Upper lobe of left lung (tissue), 6 donors: ENCODE measurements around the gene ARAP3. TPM values are rescaled to one million over a fixed set of nuclear protein-coding genes. Genes with fewer than 3 reads are reported as not detected.

Experiments
- ATAC-seq, 2 donors: fragments of 200-7000 bp; cut with Tn5 transposase; one replicate each; pipeline ENCODE4 v1.9.1; 2022; ENCODE audit warnings: mild to moderate bottlenecking in 2 of 2, moderate library complexity in 2 of 2; ENCODE audit not compliant: low FRiP score in 2 of 2
- DNase-seq, 2 donors: peaks; one replicate each; pipeline ENCODE4 v3.0.0-alpha.2; 2019 to 2020
- H3K27ac ChIP-seq, 4 donors: fragments of 200-600 bp; sonication (generic); one replicate each; pipeline ENCODE4 v1.5.1; 2016 to 2019
- H3K27me3 ChIP-seq, 4 donors: fragments of 200-600 bp; sonication (generic); one replicate each; pipeline ENCODE4 v1.5.1; 2017 to 2019
- H3K36me3 ChIP-seq, 4 donors: fragments of 200-600 bp; sonication (generic); one replicate each; pipeline ENCODE4 v1.5.1; 2016 to 2019
- H3K4me1 ChIP-seq, 4 donors: fragments of 200-600 bp; sonication (generic); one replicate each; pipeline ENCODE4 v1.5.1; 2018 to 2019
- H3K4me3 ChIP-seq, 4 donors: fragments of 200-600 bp; sonication (generic); one replicate each; pipeline ENCODE4 v1.5.1; 2017 to 2019; ENCODE audit warnings: mild to moderate bottlenecking in 2 of 4, moderate library complexity in 1 of 4
- H3K9me3 ChIP-seq, 4 donors: fragments of 200-600 bp; sonication (generic); one replicate each; pipeline ENCODE4 v1.5.1; 2018 to 2019
- EP300 ChIP-seq, 4 donors: sonication (generic); formaldehyde crosslinking; IDR thresholded peaks; one replicate each; pipeline ENCODE4 v1.5.1; 2017; ENCODE audit warnings: antibody characterized with exemption in 4 of 4, control low read depth in 2 of 4
- POLR2A ChIP-seq, 4 donors: fragments of 450-650 bp; IDR thresholded peaks; one replicate each; pipeline ENCODE4 v1.5.1; 2016 to 2017; ENCODE audit warnings: antibody characterized with exemption in 4 of 4, mild to moderate bottlenecking in 2 of 4
- POLR2AphosphoS5 ChIP-seq, 2 donors: sonication (generic); formaldehyde crosslinking; IDR thresholded peaks; one replicate each; pipeline ENCODE4 v1.5.1; 2017; ENCODE audit warnings: antibody characterized with exemption in 2 of 2
- WGBS, 2 donors: methylation state at CpG; one replicate each; pipeline ENCODE4 v1.1.5; 2017 to 2018; 5-methylcytosine and 5-hydroxymethylcytosine counted together
- total RNA-seq, 6 donors: library from RNA; depleted of rRNA in 4 of 6; stranded (reverse); fragments of >200 nt in 4 of 6; gene quantifications; one replicate each; pipeline versions ENCODE4 v1.1.0 to v1.2.1, GENCODE V29; 2016 to 2021
- TF ChIP-seq, protein P1 (sequence below), 6 experiments: fragments of 450-650 bp in 4 of 6; fragments of 200-600 bp in 2 of 6; sonication (generic) in 2 of 6; IDR thresholded peaks; one replicate each; pipeline ENCODE4 v1.5.1; 2016 to 2019; ENCODE audit warnings: antibody characterized with exemption in 6 of 6
- donor health status: DM: no; HTN: no; CAD: no; lungs with moderate emphysema.
- donor health status: DM: no; HTN: yes; CAD: no; lungs with severe emphysema.

The ARAP3 gene
- total RNA-seq, 6 donors from 2014 or later, result 10.1 to 43.0 (median 27.7) TPM

DNA sequence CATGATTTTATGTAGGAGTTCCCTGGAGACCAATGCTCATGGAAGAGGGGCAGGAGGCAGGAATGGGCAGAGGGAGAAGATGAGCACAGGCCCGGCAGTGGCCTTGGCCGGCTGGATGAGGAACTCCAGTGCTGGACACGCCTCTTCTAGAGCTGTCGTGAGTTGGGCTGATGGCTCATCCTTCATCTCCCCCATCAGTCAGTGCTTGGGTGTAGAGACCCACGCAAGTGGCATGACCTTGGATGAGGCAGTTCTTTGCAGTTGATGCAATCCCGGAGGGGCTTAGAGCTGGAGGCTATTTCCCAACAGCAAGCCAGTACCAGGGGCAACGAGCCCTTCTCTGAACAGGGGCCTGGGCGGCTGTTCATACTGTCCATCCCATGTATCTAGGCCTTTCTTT is 25.5 kb upstream of the ARAP3 start:
- Histone ChIP-seq H3K9me3 (no peaks in the 10 kb centered on the region), H3K27me3 (peaks cover 0 to 5% (median 0%) of the 10 kb centered on the region in 4 donors), H3K4me3 (no peak overlapping the region), H3K27ac (no peak overlapping the region), H3K4me1 (peaks cover 6 to 11% (median 9%) of the 10 kb centered on the region in 4 donors), H3K36me3 (no peaks in the 10 kb centered on the region)
- TF ChIP-seq, protein P1, sequence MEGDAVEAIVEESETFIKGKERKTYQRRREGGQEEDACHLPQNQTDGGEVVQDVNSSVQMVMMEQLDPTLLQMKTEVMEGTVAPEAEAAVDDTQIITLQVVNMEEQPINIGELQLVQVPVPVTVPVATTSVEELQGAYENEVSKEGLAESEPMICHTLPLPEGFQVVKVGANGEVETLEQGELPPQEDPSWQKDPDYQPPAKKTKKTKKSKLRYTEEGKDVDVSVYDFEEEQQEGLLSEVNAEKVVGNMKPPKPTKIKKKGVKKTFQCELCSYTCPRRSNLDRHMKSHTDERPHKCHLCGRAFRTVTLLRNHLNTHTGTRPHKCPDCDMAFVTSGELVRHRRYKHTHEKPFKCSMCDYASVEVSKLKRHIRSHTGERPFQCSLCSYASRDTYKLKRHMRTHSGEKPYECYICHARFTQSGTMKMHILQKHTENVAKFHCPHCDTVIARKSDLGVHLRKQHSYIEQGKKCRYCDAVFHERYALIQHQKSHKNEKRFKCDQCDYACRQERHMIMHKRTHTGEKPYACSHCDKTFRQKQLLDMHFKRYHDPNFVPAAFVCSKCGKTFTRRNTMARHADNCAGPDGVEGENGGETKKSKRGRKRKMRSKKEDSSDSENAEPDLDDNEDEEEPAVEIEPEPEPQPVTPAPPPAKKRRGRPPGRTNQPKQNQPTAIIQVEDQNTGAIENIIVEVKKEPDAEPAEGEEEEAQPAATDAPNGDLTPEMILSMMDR (IDR thresholded peaks at IDR 0.05), result no peak
- TF ChIP-seq POLR2AphosphoS5 (IDR thresholded peaks at IDR 0.05), result no peak
- TF ChIP-seq POLR2A (IDR thresholded peaks at IDR 0.05), result no peak
- TF ChIP-seq EP300 (IDR thresholded peaks at IDR 0.05), result no peak
- ATAC-seq, result no peak
- DNase-seq, result no peak
- WGBS, 2 donors, result 85 to 86% methylated on average over 8 of the region's 8 CpGs

DNA sequence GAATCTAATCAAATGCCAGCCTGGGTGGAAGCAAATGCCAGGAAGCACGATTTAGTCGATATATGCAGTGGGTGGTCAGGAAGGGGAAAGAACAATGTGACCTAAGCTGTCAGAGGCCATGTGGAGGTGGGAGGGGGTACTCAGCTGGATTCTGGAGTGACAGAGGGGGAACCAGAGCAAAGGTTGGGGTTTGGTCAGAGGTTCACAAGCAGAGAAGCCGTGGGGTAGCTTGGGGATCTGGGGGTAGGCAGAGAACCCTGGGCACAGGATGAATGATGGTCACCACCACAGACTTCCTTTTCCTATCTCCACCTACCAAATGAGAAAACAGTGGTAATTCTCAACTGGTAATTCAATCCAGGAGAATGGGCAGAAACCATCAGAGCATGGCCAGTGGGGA is 24.1 kb upstream of the ARAP3 start:
- no peak for ATAC-seq
- peaks cover 15 to 21% (median 18%) of the 10 kb centered on the region in 4 donors for H3K4me1 ChIP-seq
- H3K27ac ChIP-seq, result no peak overlapping the region
- peaks cover 0 to 5% (median under 1%) of the 10 kb centered on the region in 4 donors for H3K27me3 ChIP-seq
- TF ChIP-seq, protein P1 (IDR thresholded peaks at IDR 0.05), result no peak
- TF ChIP-seq POLR2A (IDR thresholded peaks at IDR 0.05) (no peak), EP300 (IDR thresholded peaks at IDR 0.05) (no peak), POLR2AphosphoS5 (IDR thresholded peaks at IDR 0.05) (no peak)
- H3K9me3 ChIP-seq, result no peaks in the 10 kb centered on the region
- H3K36me3 ChIP-seq, result no peaks in the 10 kb centered on the region
- no peak overlapping the region for H3K4me3 ChIP-seq
- DNase-seq, result no peak
- WGBS, 2 donors, result 42 to 48% methylated on average over 3 of the region's 3 CpGs

DNA sequence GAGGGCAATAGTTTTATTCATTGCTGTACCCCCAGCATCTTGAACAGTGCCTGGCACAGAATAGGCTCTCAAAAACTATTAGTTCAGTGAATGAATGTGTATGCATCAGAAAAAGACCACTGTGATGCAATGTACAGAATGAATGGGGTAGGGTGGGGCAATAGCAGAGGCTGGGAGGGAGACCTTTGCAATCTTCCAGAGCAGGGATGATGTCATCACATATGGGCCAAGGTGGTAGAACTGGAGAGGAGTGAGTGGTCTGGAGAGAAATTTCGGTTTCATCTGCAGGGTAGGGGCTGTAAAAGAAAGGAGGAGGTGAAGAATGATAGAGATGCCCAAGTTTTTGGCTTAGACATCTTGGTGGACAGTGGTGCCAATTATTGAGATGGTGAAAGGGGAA is 23.4 kb upstream of the ARAP3 start:
- peaks cover 15 to 21% (median 18%) of the 10 kb centered on the region in 4 donors for H3K4me1 ChIP-seq
- no peak overlapping the region for H3K27ac ChIP-seq
- DNase-seq (no peak), ATAC-seq (no peak)
- no peaks in the 10 kb centered on the region for H3K9me3 ChIP-seq
- peaks cover 0 to 6% (median 2%) of the 10 kb centered on the region in 4 donors for H3K27me3 ChIP-seq
- no peaks in the 10 kb centered on the region for H3K36me3 ChIP-seq
- H3K4me3 ChIP-seq, result no peak overlapping the region
- TF ChIP-seq EP300 (IDR thresholded peaks at IDR 0.05), result no peak
- TF ChIP-seq, protein P1 (IDR thresholded peaks at IDR 0.05), result no peak
- TF ChIP-seq POLR2AphosphoS5 (IDR thresholded peaks at IDR 0.05), result no peak
- TF ChIP-seq POLR2A (IDR thresholded peaks at IDR 0.05), result no peak
- 80 to 85% methylated on average over 1 of the region's 1 CpG for WGBS, 2 donors

DNA sequence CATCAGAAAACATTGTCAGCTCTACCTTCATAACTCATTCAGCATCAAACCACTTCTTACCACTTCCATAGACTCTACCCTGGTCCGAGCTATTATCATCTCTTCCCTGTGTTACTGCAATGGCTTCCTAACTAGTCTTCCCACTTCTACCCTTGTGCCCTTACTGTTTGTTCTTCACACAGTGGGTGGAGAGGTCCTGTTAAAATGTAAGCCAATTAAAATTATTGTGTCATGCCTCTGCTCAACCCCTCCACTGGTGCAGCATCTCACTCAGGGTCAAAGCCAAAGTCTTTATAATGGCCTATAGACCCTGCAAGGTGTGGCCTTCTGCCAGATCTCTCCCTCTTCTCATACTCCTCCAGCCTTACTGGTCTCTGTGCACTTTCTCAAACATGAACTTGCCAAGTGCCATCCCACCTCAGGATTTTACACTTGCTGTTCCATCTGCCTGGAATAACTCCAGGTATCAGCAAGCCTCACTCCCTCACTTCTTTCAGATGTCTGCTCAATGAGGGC is 22.8 kb upstream of the ARAP3 start:
- Histone ChIP-seq H3K27me3 (peaks cover 0 to 6% (median 2%) of the 10 kb centered on the region in 4 donors), H3K9me3 (no peaks in the 10 kb centered on the region), H3K27ac (no peak overlapping the region), H3K4me3 (no peak overlapping the region), H3K4me1 (peaks cover 15 to 21% (median 18%) of the 10 kb centered on the region in 4 donors), H3K36me3 (no peaks in the 10 kb centered on the region)
- WGBS, 2 donors, result 60 to 72% methylated on average over 1 of the region's 1 CpG
- ATAC-seq, result no peak
- no peak for TF ChIP-seq POLR2AphosphoS5 (IDR thresholded peaks at IDR 0.05)
- TF ChIP-seq POLR2A (IDR thresholded peaks at IDR 0.05), result no peak
- TF ChIP-seq, protein P1 (IDR thresholded peaks at IDR 0.05), result no peak
- no peak for TF ChIP-seq EP300 (IDR thresholded peaks at IDR 0.05)
- DNase-seq, result no peak

DNA sequence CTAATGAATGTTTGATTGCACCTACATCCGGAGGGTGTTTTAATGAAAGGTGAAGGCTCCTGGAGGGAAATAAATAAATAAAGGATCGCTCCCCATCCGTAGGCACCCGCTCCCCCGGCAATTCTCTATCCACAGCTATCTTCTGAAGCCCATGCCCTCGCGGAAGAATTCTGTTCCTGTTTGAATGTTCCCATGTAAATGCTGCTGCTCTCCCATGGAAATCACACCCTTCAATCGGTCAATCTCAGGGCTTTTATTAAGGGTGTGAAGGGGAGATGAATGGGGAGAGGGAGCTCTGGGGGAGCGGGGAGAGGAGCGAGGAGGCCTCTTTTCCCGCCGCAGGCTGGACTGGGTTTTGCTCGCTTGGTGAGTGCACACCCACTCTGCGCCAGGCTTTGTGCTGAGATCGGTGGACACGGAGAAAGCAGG is 21.1 kb upstream of the ARAP3 start:
- TF ChIP-seq EP300 (IDR thresholded peaks at IDR 0.05) (no peak), POLR2A (IDR thresholded peaks at IDR 0.05) (no peak), POLR2AphosphoS5 (IDR thresholded peaks at IDR 0.05) (no peak)
- TF ChIP-seq, protein P1 (IDR thresholded peaks at IDR 0.05), result no peak
- Histone ChIP-seq H3K36me3 (no peaks in the 10 kb centered on the region), H3K27me3 (peaks cover 0 to 6% (median 2%) of the 10 kb centered on the region in 4 donors), H3K27ac (peak overlapping the region in 1 of 4 donors; percentile 58), H3K4me3 (peak overlapping the region in 3 of 4 donors; percentile 37 to 61 (median 59)), H3K4me1 (peaks cover 15 to 21% (median 18%) of the 10 kb centered on the region in 4 donors), H3K9me3 (no peaks in the 10 kb centered on the region)
- WGBS, 2 donors, result 15 to 19% methylated on average over 14 to 16 of the region's 16 CpGs
- ATAC-seq (no peak), DNase-seq (no peak)
